Amygdala (tissue), 56 donors: Measurements from ENCODE around the gene SCNM1.
A peak's percentile ranks its signal among the peaks of the same experiment; 100 is the strongest.
"Not testable (repeated sequence)": the region's sequence is repeated elsewhere in the genome, so short reads cannot be mapped to it uniquely, and the experiment has no call there.

Experiments used
- DNase-seq, 56 donors: peaks; one replicate each; lab custom pipeline; 2025; lab: John Stamatoyannopoulos, UW

Gene SCNM1

DNA sequence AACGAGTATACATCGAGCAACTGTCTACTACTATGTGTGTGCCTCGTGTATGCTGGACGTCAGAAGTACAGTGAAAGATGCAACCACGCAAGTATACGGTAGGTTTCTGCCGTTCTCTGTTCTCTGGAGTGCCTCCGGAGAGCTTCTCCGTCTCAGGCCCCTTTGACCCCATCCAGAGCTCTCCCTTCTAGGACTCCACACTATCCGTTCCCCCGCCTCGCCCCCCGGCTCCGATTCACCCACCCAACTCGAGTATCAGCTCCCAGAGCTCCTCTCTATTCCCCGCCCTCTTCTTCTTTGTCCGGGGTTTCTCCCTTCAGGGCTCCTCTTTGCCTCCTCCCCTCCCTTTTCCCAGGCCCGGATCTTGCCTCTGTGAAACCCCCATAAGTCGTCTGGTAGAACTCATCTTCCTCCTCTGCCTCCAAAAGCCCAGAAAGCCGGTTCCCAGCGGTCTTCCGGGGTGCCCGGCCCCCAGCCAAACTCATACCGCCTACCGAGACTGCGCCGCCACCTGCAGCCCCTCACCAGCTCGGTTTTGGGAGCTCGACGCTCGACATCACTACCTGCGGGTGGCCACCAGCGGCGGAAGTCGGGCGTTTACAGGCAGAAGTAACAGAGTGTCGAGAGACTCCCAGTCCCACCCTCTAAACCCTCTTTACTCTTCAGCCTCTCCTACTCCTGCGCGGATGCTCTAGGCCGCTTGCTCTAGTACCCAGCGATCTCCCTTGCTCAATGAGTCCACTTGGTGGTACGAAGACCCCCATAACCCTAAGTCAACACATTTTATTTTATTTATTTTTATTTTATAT is 23.9 kb downstream of the SCNM1 start, which contains the start of gene VPS72:
Gene VPS72 (minus strand): TSS at position 561 of the 809 bp plus-strand sequence. CDS start 76 bp downstream, at position 485.
- peak; percentile 17 to 90 (median 74) for DNase-seq

DNA sequence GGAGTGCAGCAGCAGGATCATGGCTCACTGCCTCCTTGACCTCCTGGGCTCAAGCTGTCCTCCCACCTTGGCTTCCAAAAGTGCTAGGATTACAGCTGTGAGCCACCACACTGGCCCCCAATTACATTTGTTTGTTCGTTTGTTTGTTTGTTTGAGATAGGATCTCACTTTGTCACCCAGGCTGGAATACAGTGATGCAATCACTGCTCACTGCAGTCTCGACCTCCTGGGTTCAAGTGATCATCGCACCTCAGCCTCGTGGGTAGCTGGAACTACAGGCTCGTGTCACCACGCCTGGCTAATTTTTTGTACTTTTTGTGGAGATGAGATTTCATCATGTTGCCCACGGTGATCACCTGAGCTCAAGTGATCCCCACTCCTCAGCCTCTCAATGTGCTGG is 26.1 kb downstream of the SCNM1 start:
- DNase-seq, result no peak

DNA sequence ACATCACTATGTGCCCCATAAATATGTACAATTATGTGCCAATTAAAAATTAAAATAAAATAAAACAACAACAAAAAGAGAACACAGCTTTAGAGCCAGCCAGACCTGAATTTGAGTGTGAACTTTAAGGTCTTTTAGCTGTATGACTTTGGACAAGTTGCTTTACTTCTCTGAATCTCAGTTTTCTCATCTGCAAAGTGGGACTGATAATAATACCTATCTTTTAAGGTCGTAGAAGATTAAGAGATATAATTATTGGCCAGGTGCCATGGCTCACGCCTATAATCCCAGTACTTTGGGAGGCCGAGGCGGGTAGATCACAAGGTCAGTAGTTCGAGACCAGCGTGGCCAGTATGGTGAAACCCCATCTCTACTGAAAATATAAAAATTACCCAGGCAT is 27.4 kb downstream of the SCNM1 start:
- no peak for DNase-seq

DNA sequence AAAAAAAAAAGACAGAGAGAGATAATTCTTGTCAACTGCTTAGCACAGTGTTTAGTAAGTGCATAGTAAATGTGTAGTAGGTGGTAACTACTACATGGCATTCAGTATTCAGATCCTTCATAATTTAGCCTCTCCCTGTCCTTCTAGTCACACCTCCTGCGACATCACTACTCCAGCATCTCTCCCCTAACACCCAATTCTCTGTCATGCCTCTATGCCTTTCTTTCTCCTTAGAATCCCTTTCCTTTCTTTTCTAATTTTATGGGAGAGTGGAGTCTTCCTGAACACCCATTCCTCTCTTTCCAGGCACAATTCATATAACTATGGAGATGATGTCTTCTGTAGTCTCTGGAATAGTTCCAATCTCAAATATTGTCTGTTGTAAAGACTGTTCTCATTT is 27.9 kb downstream of the SCNM1 start:
- DNase-seq, result no peak

DNA sequence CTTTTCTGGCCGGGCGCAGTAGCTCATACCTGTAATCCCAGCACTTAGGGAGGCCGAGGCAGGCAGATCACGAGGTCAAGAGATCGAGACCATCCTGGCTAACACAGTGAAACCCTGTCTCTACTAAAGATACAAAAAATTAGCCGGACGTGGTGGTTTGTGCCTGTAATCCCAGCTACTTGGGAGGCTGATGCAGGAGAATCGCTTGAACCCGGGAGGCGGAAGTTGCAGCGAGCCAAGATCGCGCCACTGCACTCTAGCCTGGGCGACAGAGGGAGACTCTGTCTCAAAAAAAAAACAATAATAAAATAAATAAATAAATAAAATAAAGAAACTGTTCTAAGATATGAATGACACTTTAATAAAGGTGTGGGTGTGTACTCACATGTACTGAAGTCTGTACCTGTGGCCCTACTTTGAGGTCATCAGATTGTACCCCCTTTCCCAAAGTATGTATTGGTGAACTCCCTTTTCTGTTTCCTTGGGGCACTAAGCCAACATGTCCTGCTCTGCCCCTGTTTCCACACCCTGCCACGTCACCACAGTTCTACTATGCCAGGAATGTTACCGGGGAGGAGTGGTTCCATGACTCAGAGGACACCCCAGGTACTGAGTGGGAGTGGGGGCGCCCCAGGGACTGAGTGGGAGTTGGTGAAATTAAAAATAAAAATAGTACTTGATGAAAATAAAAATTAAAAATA is 29.1 kb downstream of the SCNM1 start:
- DNase-seq, result peak in 1 of 56 donors; percentile 9

DNA sequence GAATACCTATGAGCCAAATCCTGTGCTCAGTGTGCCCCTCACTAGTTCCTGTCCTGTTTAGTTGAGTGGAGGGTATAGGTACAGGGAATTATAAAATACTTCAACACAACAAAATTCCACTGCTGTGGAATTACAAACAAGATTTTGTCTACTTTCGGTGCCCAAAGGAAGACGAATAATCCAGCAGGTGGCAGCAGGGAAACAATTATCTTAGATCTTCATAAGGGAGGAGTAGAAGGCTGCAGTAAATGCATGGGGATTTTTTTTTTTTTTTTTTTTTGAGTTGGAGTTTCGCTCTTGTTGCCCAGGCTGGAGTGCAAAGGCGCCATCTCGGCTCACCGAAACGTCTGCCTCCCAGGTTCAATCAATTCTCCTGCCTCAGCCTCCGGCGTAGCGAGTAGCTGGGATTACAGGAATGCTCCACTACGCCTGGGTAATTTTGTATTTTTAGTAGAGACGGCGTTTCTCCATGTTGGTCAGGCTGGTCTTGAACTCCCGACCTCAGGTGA is 30.4 kb downstream of the SCNM1 start:
- DNase-seq, result peak in 36 of 56 donors; percentile 1 to 79 (median 26)

DNA sequence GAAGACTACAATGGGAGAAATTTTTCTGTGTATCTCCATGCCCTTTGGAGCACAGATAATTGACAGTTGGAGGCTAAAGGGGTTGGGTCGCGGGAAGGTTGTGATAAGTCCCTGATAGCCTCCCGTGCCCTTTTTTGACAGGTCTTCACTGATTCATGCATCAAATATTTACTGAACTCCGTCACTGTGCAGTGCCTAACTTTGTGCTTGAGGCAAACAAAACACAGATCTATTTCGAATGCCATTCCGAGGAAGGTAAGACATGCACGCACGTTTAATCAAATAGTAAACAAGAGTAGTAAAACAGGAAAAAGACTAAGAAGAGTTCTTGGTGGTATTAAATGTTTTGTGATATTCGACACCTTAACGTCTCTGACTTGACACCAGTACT is 31.9 kb downstream of the SCNM1 start:
- peak in 1 of 56 donors; percentile 26 for DNase-seq

DNA sequence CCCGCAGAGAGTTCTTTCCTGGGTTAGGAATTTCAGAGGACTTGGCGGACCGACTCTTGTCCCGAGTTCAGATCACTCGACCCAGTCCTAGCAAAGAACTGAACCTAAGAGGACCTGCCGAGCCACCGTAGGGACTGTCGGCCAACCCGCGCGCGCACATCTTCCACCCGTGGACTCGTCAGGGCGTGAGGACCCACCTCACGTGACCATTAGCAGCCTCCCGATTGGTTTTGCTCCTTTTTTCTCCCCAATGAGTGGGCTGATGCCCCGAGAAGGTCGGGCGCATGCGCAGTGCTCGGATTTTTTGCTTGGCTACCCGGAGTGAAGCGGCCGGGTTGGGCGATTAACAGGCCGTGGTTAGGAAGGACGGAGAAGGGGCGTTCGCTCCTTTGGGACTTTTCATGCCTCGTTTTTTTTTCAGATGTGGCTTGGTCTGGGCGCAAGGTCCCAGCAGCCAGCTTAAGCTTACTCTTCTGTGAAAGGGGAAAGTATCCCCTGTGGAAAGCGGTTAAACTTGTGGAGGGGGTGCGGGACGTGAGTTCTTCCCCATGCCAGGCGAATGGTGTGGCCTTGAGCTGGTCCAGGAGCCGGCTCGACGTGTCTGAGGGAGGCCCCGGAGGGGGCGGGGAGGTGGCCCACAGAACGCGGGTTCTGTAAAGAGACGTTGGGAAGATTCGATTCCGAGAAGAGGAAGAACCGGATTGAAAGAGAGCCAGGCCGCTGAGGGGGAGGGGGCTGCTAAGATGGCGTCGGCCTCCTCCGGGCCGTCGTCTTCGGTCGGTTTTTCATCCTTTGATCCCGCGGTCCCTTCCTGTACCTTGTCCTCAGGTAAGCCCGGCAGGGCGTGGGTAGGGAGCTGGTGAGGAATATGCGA is 32.5 kb downstream of the SCNM1 start, which contains the start of gene PIP5K1A:
Gene PIP5K1A (plus strand): TSS at position 299 of the 874 bp plus-strand sequence. CDS start 445 bp downstream, at position 744.
- peak; percentile 86 to 99 (median 97) for DNase-seq

DNA sequence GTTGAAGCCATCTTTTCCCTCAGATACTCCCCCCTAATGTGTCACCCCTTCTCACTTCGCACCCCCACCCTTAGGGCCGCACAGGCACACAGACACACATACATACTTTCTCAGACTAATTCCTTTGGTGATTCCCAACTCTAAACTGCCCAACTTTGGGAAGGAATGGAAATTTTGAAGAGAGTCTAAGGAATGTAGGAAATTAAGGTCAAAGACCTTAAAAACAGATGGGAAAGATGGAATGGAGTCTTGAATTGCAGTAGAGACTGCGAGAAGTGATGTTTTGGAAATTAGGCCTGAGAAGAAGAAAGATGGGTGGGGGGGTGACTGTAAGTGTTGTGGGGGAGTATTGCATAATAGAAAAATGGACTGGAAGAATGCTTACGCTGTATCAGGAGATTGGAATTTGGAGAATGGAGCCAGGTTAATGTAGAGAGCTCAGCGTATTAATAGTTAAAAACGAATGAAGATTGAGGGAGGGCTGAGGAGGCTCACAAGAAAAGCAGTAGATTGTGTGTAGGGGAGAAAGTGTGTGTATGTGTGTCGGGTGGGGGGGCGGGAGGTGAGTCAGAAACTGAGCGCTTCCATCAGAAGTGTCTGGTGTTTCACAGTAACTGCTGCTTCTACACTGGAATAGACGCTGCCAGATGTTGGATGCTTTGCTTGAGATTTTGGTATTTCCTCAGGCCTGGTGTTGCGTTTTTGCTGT is 34.1 kb downstream of the SCNM1 start:
- peak in 3 of 56 donors; percentile 5 to 12 (median 10) for DNase-seq

DNA sequence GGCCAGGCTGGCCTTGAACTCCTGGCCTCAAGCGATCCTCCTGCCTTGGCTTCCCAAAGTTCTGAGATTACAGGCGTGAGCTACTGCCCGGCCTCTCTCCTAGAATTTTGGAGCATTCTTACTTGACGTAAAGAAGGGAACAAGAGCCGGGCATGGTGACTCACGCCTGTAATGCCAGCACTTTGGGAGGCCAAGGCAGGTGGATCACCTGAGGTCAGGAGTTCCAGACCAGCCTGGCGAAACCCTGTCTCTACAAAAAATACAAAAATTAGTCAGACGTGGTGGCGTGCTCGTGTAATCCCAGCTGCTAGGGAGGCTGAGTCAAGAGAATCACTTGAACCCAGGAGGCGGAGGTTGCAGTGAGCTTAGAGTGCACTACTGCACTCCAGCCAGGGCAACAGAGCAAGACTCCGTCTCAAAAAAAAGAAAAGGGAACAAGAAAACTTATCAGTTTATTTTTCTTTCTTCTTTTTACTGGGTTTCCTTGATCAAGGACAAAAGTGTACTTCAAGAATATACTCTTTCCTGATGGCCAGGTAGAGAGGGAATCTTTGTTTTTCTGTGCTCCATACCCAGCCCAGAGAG is 39.5 kb downstream of the SCNM1 start:
- DNase-seq, result not testable (repeated sequence)

DNA sequence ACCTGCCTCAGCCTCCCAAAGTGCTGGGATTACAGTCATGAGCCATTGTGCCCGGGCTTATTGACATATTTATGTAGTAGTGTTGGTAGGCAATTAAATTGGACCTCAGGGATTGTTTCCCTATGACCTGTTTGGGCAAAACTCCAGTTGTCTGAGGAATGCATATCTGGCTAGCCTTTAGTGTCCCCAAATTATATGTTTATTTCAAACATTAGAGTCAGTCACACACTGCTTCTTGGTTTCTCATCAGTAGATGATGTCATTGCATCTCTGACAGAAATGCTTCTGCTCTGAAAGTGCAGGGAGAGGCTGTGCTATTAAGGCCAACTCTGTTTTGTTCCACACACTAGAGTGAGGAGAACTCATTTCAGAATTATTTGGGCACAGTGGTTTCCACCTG is 44.9 kb downstream of the SCNM1 start:
- DNase-seq, result no peak

DNA sequence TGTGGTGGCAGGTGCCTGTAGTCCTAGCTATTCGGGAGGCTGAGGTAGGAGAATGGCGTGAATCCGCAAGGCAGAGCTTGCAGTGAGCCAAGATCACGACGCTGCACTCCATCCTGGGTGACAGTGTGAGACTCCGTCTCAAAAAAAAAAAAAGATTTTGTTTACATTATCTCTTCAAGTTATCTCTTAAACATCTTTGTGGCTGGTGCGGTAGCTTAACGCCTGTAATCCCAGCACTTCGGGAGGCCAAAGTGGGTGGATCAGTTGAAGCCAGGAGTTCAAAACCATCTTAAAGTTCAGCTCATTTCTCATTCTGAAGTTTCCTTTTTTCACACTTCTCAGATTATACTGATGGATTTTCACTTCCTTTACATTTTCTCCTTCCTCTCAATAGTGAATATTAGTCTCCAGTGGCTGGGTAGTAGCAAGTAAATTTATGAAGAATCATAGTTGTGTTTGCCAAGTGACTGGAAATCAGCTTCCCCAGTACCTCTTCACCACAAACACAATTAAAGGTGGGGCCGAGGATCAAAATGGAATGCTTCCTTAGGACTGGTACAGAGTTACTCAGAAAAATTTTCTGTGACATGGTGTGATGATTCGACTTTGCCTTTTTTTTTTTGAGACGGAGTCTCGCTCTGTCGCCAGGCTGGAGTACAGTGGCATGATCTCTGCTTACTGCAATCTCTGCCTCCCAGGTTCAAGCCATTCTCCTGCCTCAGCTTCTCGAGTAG is 46.2 kb downstream of the SCNM1 start:
- no peak for DNase-seq

DNA sequence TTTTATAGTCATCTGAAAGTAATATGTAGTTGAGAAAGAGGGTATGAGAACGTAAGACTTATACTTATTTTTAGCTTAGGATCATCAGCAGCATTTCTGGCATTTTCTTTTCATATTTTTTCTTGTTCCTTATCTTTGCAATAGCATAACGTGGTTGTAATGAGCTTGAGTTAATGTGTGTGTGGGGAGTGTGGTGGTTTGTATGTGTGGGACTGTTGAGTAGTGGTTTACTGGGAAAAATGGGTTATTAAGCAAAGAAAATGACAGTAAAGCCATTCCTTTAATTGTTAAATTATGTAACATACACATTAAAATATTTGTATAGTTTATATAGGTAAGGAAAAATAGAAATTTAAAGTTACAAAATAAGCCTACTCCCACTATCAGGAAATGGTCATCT is 47.6 kb downstream of the SCNM1 start:
- DNase-seq, result no peak
